Astrocyte (in vitro differentiated cells and primary cell): ENCODE measurements around the gene TATDN3.

ENCODE experiments used
- EZH2 ChIP-seq: IDR thresholded peaks from 2 replicates; pipeline ENCODE4 v1.6.1; 2012; ENCODE audit warnings: mild to moderate bottlenecking, low read length, inconsistent platforms; ENCODE audit not compliant: insufficient read depth
- TF ChIP-seq, protein P1 (sequence below): IDR thresholded peaks from 2 replicates; pipeline ENCODE4 v1.5.1; 2011; ENCODE audit warnings: low read depth, mild to moderate bottlenecking, inconsistent platforms, low read length, moderate library complexity; ENCODE audit not compliant: insufficient read depth

DNA sequence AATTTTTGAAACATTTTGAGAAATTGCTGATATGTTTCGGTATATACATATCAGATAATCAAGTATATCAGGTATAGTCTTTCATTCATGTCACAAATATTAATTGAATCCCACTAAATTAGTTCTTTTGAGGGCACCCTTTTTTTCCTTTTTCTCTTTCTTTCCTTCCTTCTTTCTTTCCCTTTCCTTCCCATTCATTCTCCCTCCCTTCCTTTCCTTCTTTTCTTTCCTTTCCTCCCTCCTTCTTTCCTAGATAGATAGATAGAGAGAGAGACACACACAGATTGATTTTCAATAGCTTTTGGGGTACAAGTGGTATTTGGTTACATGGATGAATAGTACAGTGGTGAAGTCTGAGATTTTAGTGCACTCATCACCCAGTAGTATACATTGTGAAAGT lies 5.8 kb upstream of the TATDN3 start:
- TF ChIP-seq, protein P1, sequence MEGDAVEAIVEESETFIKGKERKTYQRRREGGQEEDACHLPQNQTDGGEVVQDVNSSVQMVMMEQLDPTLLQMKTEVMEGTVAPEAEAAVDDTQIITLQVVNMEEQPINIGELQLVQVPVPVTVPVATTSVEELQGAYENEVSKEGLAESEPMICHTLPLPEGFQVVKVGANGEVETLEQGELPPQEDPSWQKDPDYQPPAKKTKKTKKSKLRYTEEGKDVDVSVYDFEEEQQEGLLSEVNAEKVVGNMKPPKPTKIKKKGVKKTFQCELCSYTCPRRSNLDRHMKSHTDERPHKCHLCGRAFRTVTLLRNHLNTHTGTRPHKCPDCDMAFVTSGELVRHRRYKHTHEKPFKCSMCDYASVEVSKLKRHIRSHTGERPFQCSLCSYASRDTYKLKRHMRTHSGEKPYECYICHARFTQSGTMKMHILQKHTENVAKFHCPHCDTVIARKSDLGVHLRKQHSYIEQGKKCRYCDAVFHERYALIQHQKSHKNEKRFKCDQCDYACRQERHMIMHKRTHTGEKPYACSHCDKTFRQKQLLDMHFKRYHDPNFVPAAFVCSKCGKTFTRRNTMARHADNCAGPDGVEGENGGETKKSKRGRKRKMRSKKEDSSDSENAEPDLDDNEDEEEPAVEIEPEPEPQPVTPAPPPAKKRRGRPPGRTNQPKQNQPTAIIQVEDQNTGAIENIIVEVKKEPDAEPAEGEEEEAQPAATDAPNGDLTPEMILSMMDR = no peak
- no peak for TF ChIP-seq EZH2
